RWPE2 (cell line): Measurements from ENCODE around the gene AGBL3.

ENCODE experiments used
- ATAC-seq: fragments of 200-7000 bp; cut with Tn5 transposase; 3 replicates; pipeline ENCODE4 v1.9.1; 2021; ENCODE audit warnings: low read depth
- DNase-seq: peaks from one replicate; pipeline ENCODE4 v3.0.0-alpha.2; 2020; ENCODE audit warnings: low spot score
- H3K27ac ChIP-seq: fragments of 450-650 bp; 2 replicates; pipeline ENCODE4 v1.5.1; 2017; ENCODE audit warnings: mild to moderate bottlenecking; ENCODE audit not compliant: poor library complexity, severe bottlenecking
- H3K27me3 ChIP-seq: fragments of 250-450 bp; sonication (Bioruptor Pico); 2 replicates; pipeline ENCODE4 v1.5.1; 2021; ENCODE audit warnings: mild to moderate bottlenecking, moderate library complexity; ENCODE audit not compliant: insufficient read depth, poor library complexity, severe bottlenecking
- H3K36me3 ChIP-seq: fragments of 250-450 bp; sonication (Bioruptor Pico); 2 replicates; pipeline ENCODE4 v1.5.1; 2020; ENCODE audit warnings: low read depth, mild to moderate bottlenecking, moderate library complexity
- H3K4me1 ChIP-seq: fragments of 250-450 bp; sonication (Bioruptor Pico); 2 replicates; pipeline ENCODE4 v1.5.1; 2021; ENCODE audit warnings: mild to moderate bottlenecking, moderate library complexity; ENCODE audit not compliant: insufficient read depth, poor library complexity, severe bottlenecking
- H3K4me3 ChIP-seq: fragments of 250-450 bp; sonication (Bioruptor Pico); 2 replicates; pipeline ENCODE4 v1.5.1; 2021; ENCODE audit warnings: mild to moderate bottlenecking, moderate library complexity; ENCODE audit not compliant: severe bottlenecking
- H3K9me3 ChIP-seq: fragments of 250-450 bp; sonication (Bioruptor Pico); 2 replicates; pipeline ENCODE4 v1.5.1; 2021; ENCODE audit warnings: mild to moderate bottlenecking, moderate library complexity; ENCODE audit not compliant: severe bottlenecking
- CTCF ChIP-seq: fragments of 450-650 bp; IDR thresholded peaks from one replicate; pipeline ENCODE4 v1.5.1; 2017; ENCODE audit warnings: mild to moderate bottlenecking, moderate library complexity; ENCODE audit not compliant: poor library complexity, severe bottlenecking

AGBL3 gene

GRCh38 chr7:135160098-135160857, 174.0 kb downstream of the AGBL3 start:
- DNase-seq = no peak
- Histone ChIP-seq H3K27ac (no peak overlapping the region), H3K27me3 (no peaks in the 10 kb centered on the region), H3K4me1 (peaks cover 13% of the 10 kb centered on the region), H3K36me3 (peaks cover 5% of the 10 kb centered on the region; the same call in 1 of the 2 replicates), H3K4me3 (no peak overlapping the region), H3K9me3 (peaks cover 2% of the 10 kb centered on the region)
- no peak for ATAC-seq
- no peak for TF ChIP-seq CTCF

DNA sequence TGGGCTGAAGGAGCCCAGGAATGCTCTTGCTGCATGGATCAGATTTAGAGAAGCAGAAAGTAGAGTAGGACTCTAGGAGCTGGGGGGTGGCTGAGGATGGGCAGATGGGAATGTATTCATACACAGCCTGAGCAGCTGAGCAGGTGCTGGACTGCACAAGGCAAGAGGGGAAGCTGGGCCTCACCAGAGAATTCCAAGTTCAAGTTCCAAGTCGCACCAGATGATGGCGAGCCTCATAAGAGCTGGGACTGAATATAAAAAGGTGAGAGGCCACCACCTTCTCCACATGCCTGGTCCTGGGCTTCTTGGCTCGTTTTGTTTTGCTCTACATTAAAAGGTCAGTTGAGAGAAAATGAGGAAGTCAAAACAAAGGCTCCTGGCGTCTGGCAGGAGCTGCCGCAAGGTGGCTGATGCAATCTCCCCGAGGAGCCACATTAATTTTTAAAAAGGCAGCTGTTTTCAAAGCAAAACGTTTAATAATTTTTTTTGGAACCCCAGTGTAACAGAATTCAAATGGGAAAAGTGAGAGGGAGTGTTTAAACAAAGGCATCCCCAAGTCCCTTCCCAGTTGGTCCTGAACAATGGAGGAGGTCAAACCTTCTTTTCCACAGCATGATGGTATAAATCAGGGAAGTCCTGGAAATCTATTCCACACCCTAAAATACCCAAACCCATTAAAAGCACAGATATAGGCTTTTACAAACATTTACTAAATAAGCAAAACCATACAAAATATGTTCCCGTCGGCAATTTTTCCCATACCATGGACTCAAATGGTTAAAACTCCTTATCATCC, 174.7 kb downstream of the AGBL3 start:
- no peak for TF ChIP-seq CTCF
- Histone ChIP-seq H3K36me3 (peaks cover 9% of the 10 kb centered on the region), H3K4me3 (no peak overlapping the region), H3K27ac (no peak overlapping the region), H3K9me3 (peaks cover 2% of the 10 kb centered on the region), H3K27me3 (no peaks in the 10 kb centered on the region), H3K4me1 (peaks cover 13% of the 10 kb centered on the region)
- ATAC-seq (no peak), DNase-seq (no peak)

- Histone ChIP-seq H3K27ac (no peak overlapping the region), H3K36me3 (peaks cover 15% of the 10 kb centered on the region), H3K9me3 (peaks cover 2% of the 10 kb centered on the region), H3K27me3 (no peaks in the 10 kb centered on the region), H3K4me1 (peaks cover 13% of the 10 kb centered on the region), H3K4me3 (no peak overlapping the region)
- no peak for TF ChIP-seq CTCF
- no peak for ATAC-seq
- DNase-seq = no peak
These were observed 175.4 kb downstream of the AGBL3 start for GRCh38 chr7:135161669-135162068.

DNA sequence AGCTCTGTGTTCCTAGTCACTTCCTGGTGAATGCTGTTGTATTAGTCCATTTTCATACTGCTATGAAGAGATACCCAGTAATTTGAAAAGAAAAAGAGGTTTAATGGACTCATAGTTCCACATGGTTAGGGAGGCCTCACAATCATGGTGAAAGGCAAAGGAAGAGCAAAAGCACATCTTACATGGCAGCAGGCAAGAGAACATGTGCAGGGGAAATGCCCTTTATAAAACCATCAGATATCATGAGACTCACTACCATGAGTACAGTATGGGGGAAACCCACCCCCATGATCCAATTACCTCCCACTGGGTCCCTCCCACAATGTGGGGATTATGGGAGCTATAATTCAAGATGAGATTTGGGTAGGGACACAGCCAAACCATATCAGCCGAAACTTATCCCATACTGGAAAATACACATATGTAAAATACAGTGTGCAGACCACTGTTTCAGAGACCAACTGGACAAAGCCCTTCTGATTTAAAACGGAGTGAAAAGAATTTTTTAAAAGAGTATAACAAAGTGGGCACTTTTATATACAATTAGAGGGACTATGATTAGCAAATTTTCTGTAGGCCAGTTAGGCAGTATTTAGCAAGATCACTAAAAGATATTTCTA, 176.2 kb downstream of the AGBL3 start:
- Histone ChIP-seq H3K4me1 (peaks cover 13% of the 10 kb centered on the region), H3K27me3 (no peaks in the 10 kb centered on the region), H3K4me3 (no peak overlapping the region), H3K9me3 (peaks cover 2% of the 10 kb centered on the region), H3K36me3 (peaks cover 24% of the 10 kb centered on the region), H3K27ac (no peak overlapping the region)
- no peak for ATAC-seq
- no peak for DNase-seq
- no peak for TF ChIP-seq CTCF
